GM12878 (cell line): ENCODE data around the gene DBI. TPM values are rescaled to one million over a fixed set of nuclear protein-coding genes. Genes with fewer than 3 reads are reported as not detected.

Experiments used
- ATAC-seq: fragments of 200-7000 bp; cut with Tn5 transposase; 3 replicates; pipeline ENCODE4 v1.9.1; 2020; ENCODE audit warnings: mild to moderate bottlenecking, moderate library complexity
- BruUV-seq: library from RNA; stranded (reverse); fragments of 400-500 nt; replicated peaks from 2 replicates; lab custom pipeline; 2021; lab: Mats Ljungman, UMichigan
- CTCF ChIA-PET: fragments of 300-600 bp; sonication (Branson Sonifier 250); formaldehyde crosslinking; extraction: SDS; loops from one replicate; lab custom pipeline; 2021; ENCODE audit warnings: inconsistent platforms; lab: Yijun Ruan, JAX
- POLR2A ChIA-PET: fragments of 350-600 bp; formaldehyde crosslinking; extraction: SDS; loops from one replicate; lab custom pipeline; 2021; ENCODE audit warnings: inconsistent platforms; lab: Charles Lee
- RAD21 ChIA-PET: fragments of 300-600 bp; sonication (Branson Sonifier 250); formaldehyde crosslinking; loops from one replicate; lab custom pipeline; 2023; ENCODE audit warnings: antibody characterized with exemption; ENCODE audit not compliant: unreplicated experiment; lab: Charles Lee
- SMC1A ChIA-PET: fragments of 300-600 bp; sonication (Branson Sonifier 250); formaldehyde crosslinking; loops from one replicate; lab custom pipeline; 2023; ENCODE audit not compliant: unreplicated experiment, uncharacterized antibody; lab: Charles Lee
- DNase-seq: peaks from one replicate; pipeline ENCODE4 v3.0.0-alpha.2; 2011; ENCODE audit warnings: low read depth, low spot score
- FAIRE-seq: peaks from 3 replicates; lab custom pipeline; 2011; peaks lifted over from hg19 to GRCh38; lab: Jason Lieb, UNC
- H2AFZ ChIP-seq: 2 replicates; pipeline ENCODE4 v1.6.0; 2011; ENCODE audit warnings: low read depth, low read length, control low read depth; ENCODE audit not compliant: control insufficient read depth
- H3K27ac ChIP-seq: 2 replicates; pipeline ENCODE4 v1.5.1; 2011; ENCODE audit warnings: control low read depth; ENCODE audit not compliant: control insufficient read depth, insufficient read depth
- H3K27me3 ChIP-seq, 2 experiments: replicated peaks in 1 of 2; 2 replicates each; pipeline versions ENCODE4 v1.6.0 to v1.6.1; 2011; ENCODE audit warnings: low read length in 1 of 2; ENCODE audit not compliant: control insufficient read depth in 2 of 2, insufficient read depth in 2 of 2
- H3K36me3 ChIP-seq, 2 experiments: 2 replicates each; pipeline ENCODE4 v1.5.1; 2011; ENCODE audit warnings: low read length in 1 of 2; ENCODE audit not compliant: control insufficient read depth in 2 of 2, insufficient read depth in 2 of 2
- H3K4me1 ChIP-seq: 2 replicates; pipeline ENCODE4 v1.6.1; 2011; ENCODE audit warnings: mild to moderate bottlenecking, low read length, moderate library complexity, mixed read lengths; ENCODE audit not compliant: control insufficient read depth, insufficient read depth
- H3K4me2 ChIP-seq: 2 replicates; pipeline ENCODE4 v1.6.0; 2011; ENCODE audit warnings: control low read depth; ENCODE audit not compliant: control insufficient read depth, insufficient read depth
- H3K4me3 ChIP-seq: fragments of 200-600 bp; sonication (generic); 2 replicates; pipeline ENCODE4 v1.5.1; 2016
- H3K79me2 ChIP-seq: 2 replicates; pipeline ENCODE4 v1.6.0; 2011; ENCODE audit warnings: low read length; ENCODE audit not compliant: control insufficient read depth, insufficient read depth
- H3K9ac ChIP-seq: 2 replicates; pipeline ENCODE4 v1.8.0; 2011; ENCODE audit warnings: low read length, control low read depth, mixed read lengths; ENCODE audit not compliant: control insufficient read depth, insufficient read depth
- H3K9me3 ChIP-seq: replicated peaks from 3 replicates; pipeline ENCODE4 v1.5.1; 2011; ENCODE audit warnings: mild to moderate bottlenecking, low read length; ENCODE audit not compliant: control insufficient read depth, insufficient read depth
- H4K20me1 ChIP-seq: 2 replicates; pipeline ENCODE4 v1.6.0; 2011; ENCODE audit not compliant: control insufficient read depth, insufficient read depth
- CEBPZ ChIP-seq: fragments of 150-350 bp; IDR thresholded peaks from 2 replicates; pipeline ENCODE4 v1.6.1; 2016; ENCODE audit warnings: low read depth, low read length
- E2F8 ChIP-seq: fragments of 450-650 bp; IDR thresholded peaks from 2 replicates; pipeline ENCODE4 v1.6.1; 2018; ENCODE audit warnings: mild to moderate bottlenecking, low read depth, moderate library complexity; ENCODE audit not compliant: partially characterized antibody
- NBN ChIP-seq: fragments of 450-650 bp; IDR thresholded peaks from 2 replicates; pipeline ENCODE4 v1.6.1; 2016
- POLR2A ChIP-seq: IDR thresholded peaks from 2 replicates; pipeline ENCODE4 v1.6.1; 2011; ENCODE audit warnings: low read depth, mild to moderate bottlenecking, low read length
- POU2F2 ChIP-seq: IDR thresholded peaks from 3 replicates; pipeline ENCODE4 v1.6.1; 2011; ENCODE audit warnings: low read depth, mild to moderate bottlenecking, low read length, borderline replicate concordance
- RAD21 ChIP-seq: IDR thresholded peaks from 2 replicates; pipeline ENCODE4 v1.6.1; 2011; ENCODE audit warnings: mild to moderate bottlenecking, low read depth, low read length, moderate library complexity; ENCODE audit not compliant: insufficient read depth
- SKIL ChIP-seq: fragments of 450-650 bp; IDR thresholded peaks from 2 replicates; pipeline ENCODE4 v1.6.1; 2017; ENCODE audit warnings: mild to moderate bottlenecking, low read depth, inconsistent platforms; ENCODE audit not compliant: poor library complexity, severe bottlenecking
- YBX1 ChIP-seq: fragments of 450-650 bp; IDR thresholded peaks from 2 replicates; pipeline ENCODE4 v1.6.1; 2016; ENCODE audit warnings: antibody characterized with exemption
- ZNF687 ChIP-seq: fragments of 450-650 bp; IDR thresholded peaks from 2 replicates; pipeline ENCODE4 v1.6.1; 2017; ENCODE audit warnings: mild to moderate bottlenecking, moderate library complexity
- WGBS: methylation state at CpG from one replicate; pipeline ENCODE4 v1.1.6; 2016; ENCODE audit warnings: low lambda C conversion rate; ENCODE audit not compliant: insufficient replicate concordance, insufficient coverage; ENCODE audit errors: missing lambda C conversion rate; 5-methylcytosine and 5-hydroxymethylcytosine counted together
- in situ Hi-C: fragments of 300-500 bp; cut with MboI; formaldehyde crosslinking; loops from 9 replicates; pipeline ENCODE4 v1.14.3; 2018; ENCODE audit warnings: mixed read lengths
- intact Hi-C: fragments of 100-400 bp; cut with micrococcal nuclease; formaldehyde crosslinking; loops from one replicate; pipeline ENCODE4 v1.14.2; 2022; ENCODE audit not compliant: unreplicated experiment
- polyA plus RNA-seq, 11 experiments: library from polyadenylated mRNA; depleted of rRNA in 4 of 11; unstranded in 6 of 11; stranded (reverse) in 5 of 11; fragments of >200 nt; fragmentation: Nextera tagmentation in 4 of 11; fragmentation: Illumina TruSeq in 1 of 11; extraction: Ambion mirVana in 4 of 11; extraction: Trizol in 1 of 11; gene quantifications; 1 replicate in 1 of 11; 2 replicates in 10 of 11; pipeline versions ENCODE4 v1.2.1 to v1.2.3, GENCODE V29; 2011 to 2016; ENCODE audit warnings: inconsistent platforms in 2 of 11, missing spikeins in 2 of 11, low read depth in 1 of 11
- total RNA-seq, 4 experiments: library from RNA; depleted of rRNA in 3 of 4; stranded (reverse); fragments of >200 nt in 3 of 4; fragmentation: Illumina TruSeq in 1 of 4; extraction: Trizol in 1 of 4; gene quantifications; 2 replicates each; pipeline versions ENCODE4 v1.2.1 to v1.2.3, GENCODE V29; 2013 to 2021

Gene DBI
- total and polyA plus RNA-seq, 10 of the 15 experiments (the other 5 are each of a cell fraction or from before 2014, with no cell fraction given), result 248 to 2,567 (median 943) TPM

- TF ChIP-seq ZNF687, result no peak
These were observed 39.8 kb upstream of the DBI start (continued) for GRCh38 chr2:119326938-119327337.

- Histone ChIP-seq H3K79me2 (no peaks in the 10 kb centered on the region), H3K9me3 (no peaks in the 10 kb centered on the region), H3K4me3 (no peak overlapping the region), H2AFZ (no peak overlapping the region), H3K36me3 (no peaks in the 10 kb centered on the region), H3K4me2 (no peak overlapping the region), H4K20me1 (no peaks in the 10 kb centered on the region), H3K27ac (no peak overlapping the region), H3K9ac (no peak overlapping the region), H3K27me3 (no peaks in the 10 kb centered on the region), H3K4me1 (no peaks in the 10 kb centered on the region)
- ChIA-PET SMC1A (interaction anchor here (0.9 to 2.4 kb wide), 4 partner anchors 9 to 149 kb away, joined by 3 to 8 read pairs (median 5); no protein-coding TSS in a partner anchor), POLR2A (no interaction called here), RAD21 (no interaction called here), CTCF (interaction anchor here (0.6 to 1.5 kb wide), 3 partner anchors 9 to 412 kb away, joined by 3 to 5 read pairs (median 3); no protein-coding TSS in a partner anchor)
- BruUV-seq, result no TSS peak
- 92% methylated on average over 6 of the region's 6 CpGs for whole genome bisulfite sequencing
- DNase-seq (no peak), FAIRE-seq (no peak), ATAC-seq (no peak)
- intact Hi-C loops (no loop called here), in situ Hi-C loops (no loop called here)
- TF ChIP-seq SKIL (no peak), RAD21 (no peak), YBX1 (no peak), CEBPZ (no peak), E2F8 (no peak), POLR2A (no peak), NBN (no peak), POU2F2 (no peak)
These were observed 39.3 kb upstream of the DBI start for GRCh38 chr2:119327431-119327830.
